Aorta (tissue), 5 donors: Measurements from ENCODE around the gene PLD6. TPM values are rescaled to one million over a fixed set of nuclear protein-coding genes. Genes with fewer than 3 reads are reported as not detected.
A peak's percentile ranks its signal among the peaks of the same experiment; 100 is the strongest.

Source experiments
- ATAC-seq: fragments of 200-7000 bp; cut with Tn5 transposase; one replicate; pipeline ENCODE4 v1.9.1; 2022; ENCODE audit warnings: moderate library complexity; ENCODE audit not compliant: low FRiP score
- DNase-seq, 2 donors: peaks; one replicate each; pipeline ENCODE4 v3.0.0-alpha.2; 2020
- H3K27ac ChIP-seq, 2 donors: one replicate each; pipeline ENCODE4 v1.5.1; 2013; ENCODE audit warnings: low read length in 2 of 2, mild to moderate bottlenecking in 2 of 2, moderate library complexity in 2 of 2, control low read depth in 1 of 2, inconsistent platforms in 1 of 2, low read depth in 1 of 2
- H3K27me3 ChIP-seq, 2 donors: one replicate each; pipeline ENCODE4 v1.6.1; 2013; ENCODE audit warnings: control low read depth in 1 of 2, low read length in 1 of 2, mild to moderate bottlenecking in 1 of 2, moderate library complexity in 1 of 2; ENCODE audit not compliant: insufficient read depth in 2 of 2, control insufficient read depth in 1 of 2
- H3K36me3 ChIP-seq, 2 donors: one replicate each; pipeline ENCODE4 v1.6.1; 2013; ENCODE audit warnings: control low read depth in 1 of 2, low read length in 1 of 2, mild to moderate bottlenecking in 1 of 2; ENCODE audit not compliant: insufficient read depth in 2 of 2, control insufficient read depth in 1 of 2
- H3K4me1 ChIP-seq, 2 donors: one replicate each; pipeline ENCODE4 v1.6.1; 2013; ENCODE audit warnings: low read length in 2 of 2, control low read depth in 1 of 2, mild to moderate bottlenecking in 1 of 2, moderate library complexity in 1 of 2; ENCODE audit not compliant: insufficient read depth in 2 of 2, control insufficient read depth in 1 of 2
- H3K4me3 ChIP-seq, 2 donors: one replicate each; pipeline ENCODE4 v1.5.1; 2013; ENCODE audit warnings: low read length in 2 of 2, control low read depth in 1 of 2, mild to moderate bottlenecking in 1 of 2
- H3K9me3 ChIP-seq: one replicate; pipeline ENCODE4 v1.6.1; 2013; ENCODE audit warnings: mild to moderate bottlenecking, low read length; ENCODE audit not compliant: control insufficient read depth
- WGBS, 2 donors: extraction: QIAGEN DNeasy Blood & Tissue Kit; methylation state at CpG; one replicate each; pipeline ENCODE4 v1.1.7; 2013; 5-methylcytosine and 5-hydroxymethylcytosine counted together
- intact Hi-C, 2 donors: fragments of 100-400 bp; cut with DNase I; formaldehyde crosslinking; loops; one replicate each; pipeline versions ENCODE4 v1.14.2 to v1.15.0; 2022
- polyA plus RNA-seq, 2 donors: library from polyadenylated mRNA; stranded (reverse); fragments of 200-250 nt; gene quantifications; one replicate each; pipeline ENCODE4 v1.2.3, GENCODE V29; 2013
- total RNA-seq, 2 donors: library from RNA; stranded (reverse); fragmentation: NEBNext Ultra II Directional; extraction: Animal tissue kit (Norgen Biotek cat#: 25700); gene quantifications; one replicate each; pipeline ENCODE4 v1.2.1, GENCODE V29; 2021
- donor health status: healthy with polysubstance abuse.
- donor health status: Bipolar disorder and iron deficiency.
- donor health status: DM: no; HTN: no; CAD: no.
- donor health status: DM: no; HTN: no; CAD: no.
- donor health status: DM: yes; HTN: yes; CAD: no.

PLD6 gene
- total and polyA plus RNA-seq, 4 donors: 0.13 to 2.1 (median 1.5) TPM

- ATAC-seq (no peak), DNase-seq (no peak)
- intact Hi-C loops: no loop called here
- peaks cover 0 to 7% of the 10 kb centered on the region in 2 donors for H3K36me3 ChIP-seq
- H3K9me3 ChIP-seq: no peaks in the 10 kb centered on the region
- H3K4me1 ChIP-seq: no peaks in the 10 kb centered on the region
- WGBS, 2 donors: 82 to 85% methylated on average over 9 of the region's 9 CpGs
- H3K4me3 ChIP-seq: no peak overlapping the region
- no peak overlapping the region for H3K27ac ChIP-seq
- no peaks in the 10 kb centered on the region for H3K27me3 ChIP-seq
Observed at GRCh38 chr17:17180141-17180603, 26.0 kb downstream of the PLD6 start.

DNA sequence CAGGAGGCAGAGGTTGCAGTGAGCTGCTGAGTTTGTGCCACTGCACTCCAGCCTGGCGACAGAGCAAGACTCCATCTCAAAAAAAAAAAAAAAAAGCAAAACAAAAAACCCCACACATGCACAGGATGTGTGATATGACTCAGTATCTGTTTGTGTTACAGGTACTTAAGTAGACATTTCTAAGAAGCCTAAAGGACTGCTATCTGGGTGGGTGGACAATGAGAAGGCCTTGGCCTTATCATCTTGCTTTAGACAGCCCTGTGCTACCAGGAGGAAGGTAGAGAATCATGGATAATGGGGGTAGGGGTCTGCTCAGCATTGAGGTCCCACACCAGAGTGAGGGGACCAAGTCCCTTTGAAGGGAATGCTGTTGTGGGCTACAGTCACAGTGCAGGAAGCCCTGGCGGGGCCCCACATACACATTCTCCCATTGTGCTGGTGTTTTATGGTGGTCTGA is 26.7 kb downstream of the PLD6 start:
- H3K4me1 ChIP-seq: no peaks in the 10 kb centered on the region
- DNase-seq (no peak), ATAC-seq (no peak)
- intact Hi-C loops: no loop called here
- no peak overlapping the region for H3K4me3 ChIP-seq
- no peaks in the 10 kb centered on the region for H3K27me3 ChIP-seq
- WGBS, 2 donors: 95 to 100% methylated on average over 2 of the region's 2 CpGs
- H3K9me3 ChIP-seq: no peaks in the 10 kb centered on the region
- H3K27ac ChIP-seq: no peak overlapping the region
- H3K36me3 ChIP-seq: peaks cover 0 to 7% of the 10 kb centered on the region in 2 donors

DNA sequence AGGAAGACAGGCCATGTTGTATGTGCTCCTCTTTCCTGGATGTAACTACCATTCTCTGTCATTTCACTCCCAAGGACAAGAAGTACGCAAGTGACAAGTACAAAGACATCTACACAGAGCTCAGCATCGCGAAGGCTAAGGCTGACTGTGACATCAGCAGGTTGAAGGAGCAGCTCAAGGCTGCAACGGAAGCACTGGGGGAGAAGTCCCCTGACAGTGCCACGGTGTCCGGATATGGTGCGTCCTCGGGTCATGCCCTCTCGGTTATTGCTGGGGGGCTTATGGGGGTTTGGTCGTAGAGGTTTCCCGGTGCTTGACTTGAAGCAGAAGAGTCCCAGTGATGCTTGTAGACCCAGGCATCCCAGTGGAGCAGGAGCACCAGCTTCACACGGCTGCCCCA is 29.0 kb downstream of the PLD6 start:
- Histone ChIP-seq H3K4me3 (no peak overlapping the region), H3K36me3 (peaks cover 2 to 11% of the 10 kb centered on the region in 2 donors), H3K27ac (no peak overlapping the region), H3K4me1 (no peaks in the 10 kb centered on the region), H3K9me3 (no peaks in the 10 kb centered on the region), H3K27me3 (no peaks in the 10 kb centered on the region)
- DNase-seq: no peak
- ATAC-seq: no peak
- intact Hi-C loops: no loop called here
- 91 to 92% methylated on average over 12 of the region's 12 CpGs for WGBS, 2 donors

- ATAC-seq: no peak
- no peaks in the 10 kb centered on the region for H3K27me3 ChIP-seq
- peaks cover 2 to 11% of the 10 kb centered on the region in 2 donors for H3K36me3 ChIP-seq
- no peak for DNase-seq
- intact Hi-C loops: no loop called here
- H3K9me3 ChIP-seq: no peaks in the 10 kb centered on the region
- no peaks in the 10 kb centered on the region for H3K4me1 ChIP-seq
- no peak overlapping the region for H3K4me3 ChIP-seq
- H3K27ac ChIP-seq: no peak overlapping the region
- WGBS, 2 donors: 92% methylated on average over 12 of the region's 12 CpGs
Observed at GRCh38 chr17:17176341-17176740, 29.8 kb downstream of the PLD6 start.

GRCh38 chr17:17175917-17176316 is 30.2 kb downstream of the PLD6 start:
- WGBS, 2 donors: 85 to 90% methylated on average over 12 of the region's 12 CpGs
- no peaks in the 10 kb centered on the region for H3K9me3 ChIP-seq
- ATAC-seq: no peak
- no peak overlapping the region for H3K4me3 ChIP-seq
- peaks cover 2 to 11% of the 10 kb centered on the region in 2 donors for H3K36me3 ChIP-seq
- no peak overlapping the region for H3K27ac ChIP-seq
- intact Hi-C loops: no loop called here
- no peaks in the 10 kb centered on the region for H3K4me1 ChIP-seq
- no peak for DNase-seq
- H3K27me3 ChIP-seq: no peaks in the 10 kb centered on the region

DNA sequence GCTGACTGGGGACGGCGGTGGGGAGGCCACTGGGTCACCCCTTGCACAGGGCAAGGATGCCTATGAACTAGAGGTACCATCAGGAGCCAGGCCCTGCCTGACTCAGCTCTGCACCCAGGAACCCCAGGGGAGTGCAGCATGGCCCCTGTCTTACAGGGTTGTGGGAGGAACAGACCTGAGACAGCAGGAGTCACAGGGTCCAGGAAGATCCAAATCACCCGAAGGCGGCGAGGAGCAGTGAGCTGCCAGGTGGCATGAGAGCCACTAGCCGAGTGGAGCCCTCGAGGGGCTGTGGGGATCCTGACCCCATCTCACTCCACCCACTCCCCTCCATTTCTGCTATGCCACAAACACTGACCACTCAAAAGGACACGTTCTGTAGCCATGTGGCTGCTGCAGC is 30.8 kb downstream of the PLD6 start:
- Histone ChIP-seq H3K9me3 (no peaks in the 10 kb centered on the region), H3K27ac (no peak overlapping the region), H3K4me3 (no peak overlapping the region), H3K4me1 (no peaks in the 10 kb centered on the region), H3K27me3 (no peaks in the 10 kb centered on the region), H3K36me3 (peaks cover 2 to 11% of the 10 kb centered on the region in 2 donors)
- 88 to 90% methylated on average over 8 of the region's 8 CpGs for WGBS, 2 donors
- DNase-seq: no peak
- no peak for ATAC-seq
- intact Hi-C loops: no loop called here

GRCh38 chr17:17173921-17174320 is 32.2 kb downstream of the PLD6 start:
- Histone ChIP-seq H3K4me3 (no peak overlapping the region), H3K4me1 (no peaks in the 10 kb centered on the region), H3K27ac (no peak overlapping the region), H3K27me3 (no peaks in the 10 kb centered on the region), H3K36me3 (peaks cover 2 to 9% of the 10 kb centered on the region in 2 donors), H3K9me3 (no peaks in the 10 kb centered on the region)
- intact Hi-C loops: no loop called here
- 93 to 95% methylated on average over 14 of the region's 14 CpGs for WGBS, 2 donors
- no peak for DNase-seq
- ATAC-seq: no peak

DNA sequence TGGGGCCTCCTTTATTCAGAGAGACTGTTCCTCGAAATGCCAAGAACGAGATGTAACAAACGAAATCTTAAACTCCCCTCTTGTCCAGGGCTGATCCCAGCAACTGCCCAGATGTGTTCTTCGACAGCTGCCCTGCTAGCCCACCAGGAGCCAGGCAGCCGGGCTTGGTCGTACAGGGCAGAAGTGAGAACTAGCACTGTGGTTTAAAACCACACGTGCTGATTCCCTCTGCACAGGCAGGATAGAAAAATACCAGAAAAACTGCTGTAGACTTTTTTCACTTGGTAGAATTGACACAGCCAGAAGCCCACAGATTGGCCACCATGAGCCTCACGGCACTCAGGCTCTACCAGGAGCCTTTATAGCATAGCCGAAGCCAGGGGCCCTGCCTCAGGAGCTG is 33.1 kb downstream of the PLD6 start:
- WGBS, 2 donors: 89% methylated on average over 9 of the region's 9 CpGs
- DNase-seq (no peak), ATAC-seq (no peak)
- Histone ChIP-seq H3K27ac (no peak overlapping the region), H3K36me3 (peaks cover 2 to 9% of the 10 kb centered on the region in 2 donors), H3K4me3 (no peak overlapping the region), H3K27me3 (no peaks in the 10 kb centered on the region), H3K4me1 (no peaks in the 10 kb centered on the region), H3K9me3 (no peaks in the 10 kb centered on the region)
- intact Hi-C loops: no loop called here

GRCh38 chr17:17172001-17172939 is 33.9 kb downstream of the PLD6 start:
- H3K27ac ChIP-seq: no peak overlapping the region

More at GRCh38 chr17:17172001-17172939, 33.9 kb downstream of the PLD6 start:
- 78 to 79% methylated on average over 26 of the region's 26 CpGs for WGBS, 2 donors
- DNase-seq (no peak), ATAC-seq (peak; percentile 38)
- Histone ChIP-seq H3K36me3 (peaks cover 2 to 12% of the 10 kb centered on the region in 2 donors), H3K27me3 (no peaks in the 10 kb centered on the region), H3K9me3 (no peaks in the 10 kb centered on the region), H3K4me1 (no peaks in the 10 kb centered on the region), H3K4me3 (no peak overlapping the region)
- intact Hi-C loops: no loop called here
